ENCODE results near the gene GM2A. TPM values are rescaled to one million over a fixed set of nuclear protein-coding genes. Genes with fewer than 3 reads are reported as not detected.

GM2A gene
- total and polyA plus RNA-seq, 9 of the 15 experiments (the other 6 are each of a cell fraction or from before 2014, with no cell fraction given), result 5.8 to 36.0 (median 10.0) TPM

- TF ChIP-seq CTCF (IDR thresholded peaks at IDR 0.05 in 2 of 3, conservative IDR thresholded peaks at IDR 0.05 in 1 of 3; ENCODE audit: insufficient read depth in 2 of 3, low read depth in 1 of 3, low read length in 3 of 3) (peak; percentile 82 to 90 (median 89)), RB1 (IDR thresholded peaks at IDR 0.05; ENCODE audit: low read depth) (0 out of 2 replicates have a peak, but pooled peaks have one; percentile 49), ZZZ3 (IDR thresholded peaks at IDR 0.05) (no peak)
Observed at GRCh38 chr5:151315998-151316597, 63.1 kb downstream of the GM2A start (continued).

- DNase-seq (ENCODE audit: extremely low read depth in 1 of 4, low spot score in 3 of 4) (no peak), FAIRE-seq (no peak), ATAC-seq (no peak)
- peaks cover 0 to 16% of the 10 kb centered on the region in 2 experiments; a peak in 1 of 5 replicates for H3K27me3 ChIP-seq (ENCODE audit: control insufficient read depth in 2 of 2, insufficient read depth in 2 of 2, low read length in 2 of 2)
- ChIA-PET CTCF (ENCODE audit: low intra/inter-chr PET ratio) (no interaction called here), POLR2A (interaction anchor here (0.7 kb wide), 1 partner anchor 61 kb away, joined by 3 read pairs; no protein-coding TSS in a partner anchor)
- H4K20me1 ChIP-seq (replicated peaks; ENCODE audit: control insufficient read depth, insufficient read depth, low read length), result no peaks in the 10 kb centered on the region
- no peaks in the 10 kb centered on the region for H3K9me3 ChIP-seq (replicated peaks; ENCODE audit: control insufficient read depth, insufficient read depth, low read depth, low read length)
- H3K4me1 ChIP-seq (replicated peaks in 1 of 2; ENCODE audit: control insufficient read depth in 2 of 2, insufficient read depth in 2 of 2, low read length in 2 of 2), result peaks cover 0 to 3% of the 10 kb centered on the region in 2 experiments; a peak in 1 of 5 replicates
- H3K79me2 ChIP-seq (ENCODE audit: control insufficient read depth, insufficient read depth, low read length), result no peaks in the 10 kb centered on the region
- H3K9me1 ChIP-seq (ENCODE audit: control insufficient read depth, insufficient read depth, low read length), result no peaks in the 10 kb centered on the region
- 0% methylated on average over 2 of the region's 2 CpGs for WGBS (ENCODE audit: insufficient coverage, low coverage, missing lambda C conversion rate)
- intact Hi-C loops (cut with micrococcal nuclease) (loop anchor here (2.0 to 5.0 kb wide), 4 partner anchors 33 to 266 kb away; no protein-coding TSS in a partner anchor), in situ Hi-C loops (cut with MboI) (no loop called here)
- H3K4me3 ChIP-seq, result no peak overlapping the region
- H3K9ac ChIP-seq (ENCODE audit: insufficient read depth in 1 of 2, low read depth in 2 of 2, low read length in 2 of 2), result no peak overlapping the region
- no peak overlapping the region for H3K4me2 ChIP-seq (ENCODE audit: insufficient read depth, low read length)
- BruUV-seq (replicated peaks), result no TSS peak
- H2AFZ ChIP-seq (ENCODE audit: low read depth, low read length), result no peak overlapping the region
- TF ChIP-seq DPF2 (IDR thresholded peaks at IDR 0.05), result no peak
- no peak overlapping the region for H3K27ac ChIP-seq (ENCODE audit: extremely low read depth, low read depth, low read length)
- H3K36me3 ChIP-seq (ENCODE audit: control insufficient read depth, insufficient read depth, low read length), result no peaks in the 10 kb centered on the region
Observed at GRCh38 chr5:151317871-151318270, 64.9 kb downstream of the GM2A start.
